Motor neuron (in vitro differentiated cells): ENCODE measurements around the gene SLC48A1. TPM values are rescaled to one million over a fixed set of nuclear protein-coding genes. Genes with fewer than 3 reads are reported as not detected.

Source experiments
- ATAC-seq, 8 experiments: fragments of 200-7000 bp; cut with Tn5 transposase; replicated peaks in 6 of 8; 2 replicates each; pipeline ENCODE4 v1.8.0; 2021; ENCODE audit warnings: mild to moderate bottlenecking in 8 of 8, moderate library complexity in 8 of 8
- H3K27ac ChIP-seq, 2 donors: fragments of 250-450 bp; sonication (Bioruptor Pico); 2 replicates each; pipeline ENCODE4 v1.9.0; 2021; ENCODE audit warnings: antibody characterized with exemption in 2 of 2, mild to moderate bottlenecking in 2 of 2, moderate library complexity in 1 of 2
- H3K4me1 ChIP-seq, 2 donors: fragments of 250-450 bp; sonication (Bioruptor Pico); replicated peaks in 1 of 2; 2 replicates each; pipeline ENCODE4 v1.6.1; 2021; ENCODE audit warnings: antibody characterized with exemption in 2 of 2, mild to moderate bottlenecking in 2 of 2, moderate library complexity in 1 of 2
- H3K4me3 ChIP-seq, 5 donors: fragments of 250-450 bp; sonication (Bioruptor Pico); 2 replicates each; pipeline ENCODE4 v1.9.0; 2021; ENCODE audit warnings: antibody characterized with exemption in 5 of 5, mild to moderate bottlenecking in 5 of 5, moderate library complexity in 4 of 5
- WGBS, 10 experiments: fragments of 450-650 bp; shearing (Covaris generic); methylation state at CpG; one replicate each; pipeline ENCODE4 v1.0.0; 2022; 5-methylcytosine and 5-hydroxymethylcytosine counted together
- in situ Hi-C, 9 experiments: fragments of 400-800 bp; cut with MboI; loops; one replicate each; pipeline ENCODE4 v1.15.0; 2021; ENCODE audit warnings: low sequenced_read_pairs in 9 of 9, low pct_unique_long_range_greater_than_20kb in 2 of 9; ENCODE audit not compliant: unreplicated experiment in 9 of 9
- total RNA-seq, 8 experiments: library from RNA; unstranded; fragments of 300-600 nt; gene quantifications; 2 replicates each; pipeline versions ENCODE4 v1.2.3 to v1.2.4, GENCODE V29; 2022

The SLC48A1 gene
- total RNA-seq, 8 experiments from 2014 or later, result 6.9 to 25.0 (median 10.6) TPM

DNA sequence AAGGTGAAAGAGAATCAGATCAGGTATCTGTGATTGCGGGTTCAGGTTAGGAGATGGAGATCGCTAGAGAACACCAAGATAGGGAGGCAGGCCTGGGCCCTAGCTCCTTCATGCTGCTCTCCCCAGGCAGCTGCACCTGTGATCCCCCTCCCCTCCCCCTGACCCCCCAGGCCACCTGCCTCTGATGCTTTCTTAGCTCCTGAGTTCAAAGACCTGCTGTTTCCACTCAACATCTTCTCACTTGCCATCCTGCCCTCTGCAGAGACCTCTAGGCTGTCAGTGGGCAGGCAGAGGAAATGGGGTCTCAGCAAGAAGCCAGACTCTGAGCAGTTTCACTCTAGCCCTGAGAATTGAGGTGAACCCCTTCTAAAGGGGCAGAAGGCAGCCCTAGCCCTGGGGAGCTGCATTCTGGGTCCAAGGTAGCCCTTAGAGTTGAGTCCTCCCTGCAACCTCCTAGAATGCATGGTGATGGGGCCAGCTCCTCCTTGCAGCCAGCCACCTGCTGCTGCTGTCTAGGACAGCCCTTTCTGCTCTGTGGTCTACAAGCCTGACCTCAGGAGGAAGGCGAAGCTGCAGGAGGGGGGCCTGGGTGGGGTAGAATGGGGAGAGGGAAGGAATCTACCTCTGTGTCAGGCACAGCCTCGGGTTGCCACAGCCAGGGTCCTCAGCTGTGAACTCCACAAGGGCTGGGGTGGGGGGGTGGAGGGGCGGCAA is 6.4 kb upstream of the SLC48A1 start:
- H3K27ac ChIP-seq, result no peak overlapping the region
- no peak for ATAC-seq
- H3K4me3 ChIP-seq, result no peak overlapping the region
- H3K4me1 ChIP-seq, result peaks cover 25 to 26% of the 10 kb centered on the region in 2 donors
- in situ Hi-C loops, result no loop called here
- WGBS, 10 experiments, result 80% methylated on average over 1 of the region's 5 CpGs; no CpG with 5 or more reads in 9 of the 10 experiments

DNA sequence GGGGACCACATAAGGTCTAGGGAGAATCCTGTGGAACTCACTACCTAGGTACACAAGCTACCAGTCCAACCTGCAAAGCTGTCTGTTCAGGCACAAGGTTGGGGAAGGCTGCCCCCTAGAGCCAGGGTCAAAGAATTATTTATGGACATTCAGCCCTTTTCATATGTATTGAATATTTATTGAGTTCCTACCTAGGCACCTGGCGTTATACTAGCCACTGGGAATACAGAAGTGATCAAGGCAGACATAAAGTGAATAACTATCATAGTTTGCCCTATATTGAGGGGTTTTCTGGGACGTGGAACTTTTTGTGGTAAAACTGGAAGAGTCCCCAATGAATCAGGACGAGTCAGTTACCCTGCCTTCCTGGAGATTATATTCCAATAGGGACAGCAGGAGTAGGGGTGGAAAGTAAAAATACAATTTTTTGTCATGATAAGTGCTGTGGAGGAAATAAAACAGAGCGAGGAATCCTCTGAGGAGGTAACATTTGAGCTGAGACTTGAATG is 5.8 kb upstream of the SLC48A1 start:
- ATAC-seq, result peak in 3 of 8 experiments; percentile 16 to 50 (median 44)
- Histone ChIP-seq H3K4me1 (peaks cover 25 to 26% of the 10 kb centered on the region in 2 donors), H3K27ac (no peak overlapping the region), H3K4me3 (no peak overlapping the region)
- in situ Hi-C loops, result no loop called here
- WGBS, 10 experiments, result 0 to 76% (median 50%) methylated on average over 1 to 3 of the region's 4 CpGs; no CpG with 5 or more reads in 2 of the 10 experiments

DNA sequence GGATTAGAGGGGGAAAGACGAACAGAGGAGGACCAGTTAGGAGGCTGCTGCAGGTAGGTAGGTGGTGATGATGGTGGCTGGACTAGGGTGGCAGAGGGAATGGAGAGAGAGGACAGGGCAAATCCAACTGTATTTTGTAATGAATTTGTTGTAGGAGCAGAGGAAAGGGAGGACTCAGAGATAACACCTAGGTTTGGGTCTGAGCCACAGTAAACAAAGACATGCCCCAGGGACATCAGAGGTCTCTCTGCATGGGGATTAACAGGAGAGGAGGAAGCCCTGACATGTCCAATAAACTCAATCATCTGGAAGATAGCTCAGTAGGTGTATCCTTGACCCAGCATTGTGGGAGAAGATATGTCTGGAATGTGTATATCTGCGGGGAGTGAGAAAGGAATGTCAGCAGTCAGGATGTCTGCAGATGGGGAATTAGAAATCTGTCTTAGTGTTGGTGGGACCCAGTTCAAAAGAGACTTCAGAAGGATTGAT is 4.7 kb upstream of the SLC48A1 start:
- peak in 2 of 8 experiments; percentile 4 to 16 for ATAC-seq

DNA sequence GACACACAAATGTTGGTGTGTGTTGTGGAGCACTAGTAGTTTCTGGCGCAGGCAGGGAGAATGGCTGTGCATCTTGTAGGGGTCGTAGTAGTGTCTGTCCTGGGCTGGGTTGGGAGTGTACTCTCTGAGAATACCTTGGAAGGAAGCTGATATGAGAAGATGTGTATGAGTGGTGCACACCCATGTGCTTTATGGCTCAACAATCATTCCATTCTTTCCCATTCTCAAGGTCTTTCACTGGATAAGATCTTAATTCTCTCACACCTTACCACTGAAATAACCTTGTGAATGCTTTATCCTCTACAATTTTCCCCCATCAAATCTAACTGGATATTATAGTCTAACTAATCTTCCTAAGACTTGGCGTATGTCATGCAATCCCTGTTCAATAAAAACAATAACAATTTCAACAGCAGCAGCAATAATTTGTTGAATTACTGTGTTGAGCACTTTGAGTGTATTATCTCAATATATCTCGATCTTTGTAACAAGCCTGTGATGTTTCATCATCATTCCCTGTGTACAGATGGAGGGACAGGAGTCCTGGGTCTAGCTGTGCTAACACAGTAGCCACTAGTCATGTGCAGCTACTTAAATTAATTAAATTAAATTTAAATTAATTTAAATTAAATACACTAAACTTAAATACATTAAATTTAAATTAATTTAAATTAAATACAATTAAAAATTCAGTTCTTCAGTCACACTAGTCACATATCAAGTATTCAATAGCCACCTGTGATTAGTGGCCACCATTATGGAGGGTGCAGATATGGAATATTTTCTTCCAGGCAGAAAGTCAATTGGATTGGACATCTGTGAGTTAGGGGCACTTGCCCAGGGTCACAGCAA is 3.6 kb upstream of the SLC48A1 start:
- H3K4me3 ChIP-seq, result peak overlapping the region in 1 of 5 donors; percentile 14
- H3K4me1 ChIP-seq, result peaks cover 16 to 22% of the 10 kb centered on the region in 2 donors
- peak in 3 of 8 experiments; percentile 18 to 48 (median 41) for ATAC-seq
- 70 to 100% (median 90%) methylated on average over 1 to 4 of the region's 4 CpGs; no CpG with 5 or more reads in 1 of the 10 experiments for WGBS, 10 experiments
- in situ Hi-C loops, result loop anchor here in 2 of 9 experiments (10.0 kb wide), 1 partner anchor 55 kb away; no protein-coding TSS in a partner anchor
- peak overlapping the region in 1 of 2 donors; percentile 1 for H3K27ac ChIP-seq

More for the DNA sequence above, 4.7 kb upstream of the SLC48A1 start:
- H3K4me1 ChIP-seq, result peaks cover 19% of the 10 kb centered on the region in 2 donors
- H3K27ac ChIP-seq, result no peak overlapping the region
- WGBS, 10 experiments, result 40 to 100% (median 70%) methylated on average over 1 to 2 of the region's 2 CpGs; no CpG with 5 or more reads in 1 of the 10 experiments
- in situ Hi-C loops, result no loop called here
- no peak overlapping the region for H3K4me3 ChIP-seq

DNA sequence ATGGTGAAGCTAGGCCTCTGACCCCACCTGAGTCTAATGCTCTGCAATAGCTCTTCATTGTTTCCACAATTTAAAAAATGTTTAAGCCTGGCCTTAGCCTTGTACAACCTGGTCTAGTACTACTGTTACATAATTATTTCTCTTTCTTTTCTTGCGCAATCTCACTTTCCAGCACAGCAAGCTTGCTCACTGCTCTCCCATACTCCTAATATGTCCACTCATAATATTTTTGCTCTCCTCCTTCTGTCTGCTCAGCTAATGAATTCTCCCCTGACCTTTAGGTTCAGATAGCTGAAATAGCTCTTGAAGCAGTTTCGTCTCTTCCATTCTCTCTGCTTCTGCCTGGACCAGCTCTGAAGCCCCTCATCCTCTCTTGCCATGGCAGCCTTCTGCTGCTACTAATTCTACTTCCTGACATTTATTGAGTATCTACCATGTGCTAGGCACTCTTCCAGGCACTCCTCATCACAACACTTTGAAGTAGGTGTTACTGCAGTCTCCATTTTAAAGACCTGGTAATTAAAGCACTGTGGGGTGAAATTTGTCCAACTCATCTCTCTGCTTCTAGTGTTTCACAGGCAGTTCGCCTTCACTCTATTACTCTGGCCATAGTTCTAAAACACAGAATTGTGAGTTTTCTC is 2.8 kb upstream of the SLC48A1 start:
- 62 to 100% (median 86%) methylated on average over 1 to 3 of the region's 3 CpGs; no CpG with 5 or more reads in 1 of the 10 experiments for WGBS, 10 experiments
- ATAC-seq, result peak in 1 of 8 experiments; percentile 9
- in situ Hi-C loops, result loop anchor here in 2 of 9 experiments (10.0 kb wide), 1 partner anchor 55 kb away; no protein-coding TSS in a partner anchor

DNA sequence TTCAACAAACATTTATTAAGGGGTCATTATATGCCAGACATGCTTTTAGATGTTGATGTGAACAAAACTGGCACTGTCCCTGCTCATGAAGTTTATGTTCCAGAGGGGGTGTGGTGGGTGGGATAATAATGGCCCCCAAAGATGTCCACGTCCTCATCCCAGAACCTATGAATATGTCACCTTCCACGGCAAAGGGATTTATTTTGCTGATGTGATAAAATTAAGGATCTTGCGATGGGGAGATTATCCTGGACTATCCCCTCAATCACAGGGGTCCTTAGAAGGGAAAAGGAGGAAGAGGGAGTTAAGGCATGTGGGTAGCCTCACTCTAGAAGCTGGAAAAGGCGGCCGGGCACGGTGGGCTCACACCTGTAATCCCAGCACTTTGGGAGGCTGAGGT is 1.7 kb upstream of the SLC48A1 start:
- peaks cover 16 to 22% of the 10 kb centered on the region in 2 donors for H3K4me1 ChIP-seq
- no peak overlapping the region for H3K27ac ChIP-seq
- WGBS, 10 experiments, result 60 to 89% (median 83%) methylated on average over 1 to 5 of the region's 6 CpGs; no CpG with 5 or more reads in 7 of the 10 experiments
- in situ Hi-C loops, result loop anchor here in 2 of 9 experiments (10.0 kb wide), 1 partner anchor 57 kb away; no protein-coding TSS in a partner anchor
- no peak overlapping the region for H3K4me3 ChIP-seq
- ATAC-seq, result no peak

More for the DNA sequence above, 2.8 kb upstream of the SLC48A1 start:
- Histone ChIP-seq H3K4me1 (peaks cover 16 to 22% of the 10 kb centered on the region in 2 donors), H3K4me3 (peak overlapping the region in 1 of 5 donors; percentile 14), H3K27ac (peak overlapping the region in 1 of 2 donors; percentile 1)

DNA sequence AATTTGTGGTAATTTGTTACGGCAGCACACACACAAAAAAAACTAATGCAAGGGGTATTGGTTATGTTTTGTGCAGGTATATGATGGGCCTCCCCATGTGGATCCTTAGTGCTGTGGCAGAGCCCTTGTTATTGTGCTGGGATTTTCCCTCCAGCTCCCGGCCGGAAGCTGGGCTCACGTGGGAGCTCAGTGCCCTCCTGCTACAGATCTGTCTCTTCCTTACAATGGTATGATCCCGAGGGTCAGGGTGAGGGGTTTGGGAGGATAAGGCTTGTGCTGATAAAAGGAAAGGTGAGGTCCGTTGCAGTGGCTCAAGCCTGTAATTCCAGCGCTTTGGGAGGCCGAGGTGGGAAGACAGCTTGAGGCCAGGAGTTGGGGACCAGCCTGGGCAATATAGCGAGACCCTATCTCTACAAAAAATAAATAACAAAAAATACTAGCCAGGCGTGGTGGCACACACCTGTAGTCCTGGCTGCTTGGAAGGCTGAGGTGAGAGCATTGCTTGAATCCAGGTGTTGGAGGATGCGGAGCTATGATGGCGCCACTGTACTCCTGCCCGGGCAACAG is 861 bp upstream of the SLC48A1 start:
- peaks cover 16 to 22% of the 10 kb centered on the region in 2 donors for H3K4me1 ChIP-seq
- ATAC-seq, result no peak
- H3K4me3 ChIP-seq, result no peak overlapping the region
- in situ Hi-C loops, result loop anchor here in 2 of 9 experiments (10.0 kb wide), 1 partner anchor 57 kb away; no protein-coding TSS in a partner anchor
- no peak overlapping the region for H3K27ac ChIP-seq
- WGBS, 10 experiments, result 67 to 100% (median 92%) methylated on average over 2 to 13 of the region's 13 CpGs; no CpG with 5 or more reads in 1 of the 10 experiments

DNA sequence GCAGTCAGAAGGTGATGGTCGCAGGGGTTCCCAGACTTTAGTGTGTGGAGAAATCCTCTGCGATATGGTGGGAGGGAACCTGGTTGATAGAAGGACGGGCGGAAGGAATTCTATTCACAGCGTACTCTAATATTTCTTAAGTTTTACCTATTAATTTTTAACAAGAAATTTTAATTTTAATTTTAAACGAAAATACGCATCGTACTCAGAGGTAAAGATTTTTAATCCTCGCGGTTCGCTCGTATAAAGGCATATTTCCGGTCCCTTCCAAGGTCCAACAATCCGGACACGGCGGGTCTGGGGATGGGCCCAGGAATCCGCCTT is 338 bp upstream of the SLC48A1 start:
- no peak for ATAC-seq
- H3K4me3 ChIP-seq, result peak overlapping the region; percentile 75 to 94 (median 83)
- H3K27ac ChIP-seq, result peak overlapping the region in 1 of 2 donors; percentile 50
- in situ Hi-C loops, result loop anchor here in 2 of 9 experiments (10.0 kb wide), 1 partner anchor 58 kb away; no protein-coding TSS in a partner anchor
- 0 to 63% (median 25%) methylated on average over 1 to 12 of the region's 17 CpGs; no CpG with 5 or more reads in 1 of the 10 experiments for WGBS, 10 experiments
- peaks cover 16 to 22% of the 10 kb centered on the region in 2 donors for H3K4me1 ChIP-seq

DNA sequence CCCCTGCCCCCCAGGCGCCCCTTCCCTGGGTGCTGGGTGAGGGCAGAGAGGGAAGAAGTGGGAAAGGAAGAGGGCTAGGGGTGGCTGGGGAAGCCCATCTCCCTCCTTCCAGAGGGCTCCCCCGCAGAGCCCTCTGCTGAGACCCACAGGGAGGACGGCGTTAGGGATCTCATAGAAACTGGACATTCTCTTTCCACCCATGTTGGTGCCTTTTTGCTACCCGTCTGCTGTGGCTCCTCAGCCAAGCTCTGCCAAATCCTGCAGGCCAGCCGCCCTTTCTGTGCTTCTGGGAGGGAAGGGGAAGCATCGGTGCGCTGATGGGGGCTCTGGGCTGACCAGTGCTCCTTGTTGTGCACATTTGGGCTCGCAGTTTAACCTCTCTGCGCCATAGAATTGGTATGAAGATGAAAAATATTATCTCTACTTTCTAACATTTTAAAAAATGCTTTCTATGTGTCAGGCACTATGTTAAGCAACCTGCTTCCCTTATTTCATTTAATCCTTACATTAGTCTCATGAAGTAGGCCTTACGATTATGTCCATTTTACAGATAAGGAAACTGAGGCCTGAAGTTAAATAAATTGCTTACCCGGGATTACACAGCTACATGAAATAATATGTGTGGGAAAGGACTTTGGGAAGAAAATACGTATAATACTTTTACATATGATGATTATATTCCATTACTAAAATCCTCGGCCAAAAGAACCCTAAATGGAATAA is 981 bp downstream of the SLC48A1 start:
- in situ Hi-C loops, result loop anchor here in 2 of 9 experiments (10.0 kb wide), 1 partner anchor 59 kb away; no protein-coding TSS in a partner anchor
- peak in 6 of 8 experiments; percentile 5 to 32 (median 20) for ATAC-seq
- peak overlapping the region; percentile 75 to 94 (median 83) for H3K4me3 ChIP-seq
- WGBS, 10 experiments, result 46 to 100% (median 90%) methylated on average over 1 to 8 of the region's 14 CpGs
- peaks cover 15 to 17% of the 10 kb centered on the region in 2 donors for H3K4me1 ChIP-seq
- H3K27ac ChIP-seq, result peak overlapping the region in 1 of 2 donors; percentile 50

DNA sequence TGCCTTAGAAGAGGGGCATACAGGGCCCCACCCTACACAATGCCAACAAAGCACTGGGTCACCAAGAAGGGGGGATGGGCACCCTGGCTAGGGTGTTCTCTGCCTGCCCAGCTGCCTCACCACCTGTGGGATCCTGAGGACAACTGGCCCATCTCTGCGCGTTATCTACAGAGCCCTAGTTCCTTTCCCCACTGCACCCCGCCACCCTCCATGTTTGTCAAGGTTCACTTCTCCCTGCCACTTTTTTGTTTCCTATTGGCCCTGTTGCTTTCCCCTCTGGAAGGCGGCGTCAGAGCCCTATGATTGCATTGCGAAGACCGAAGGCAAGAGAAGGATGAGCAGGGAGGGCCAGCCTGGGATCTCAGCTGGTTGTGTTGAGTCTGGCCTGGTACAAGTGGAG is 1.6 kb downstream of the SLC48A1 start:
- Histone ChIP-seq H3K4me1 (peaks cover 11% of the 10 kb centered on the region in 2 donors), H3K27ac (no peak overlapping the region), H3K4me3 (no peak overlapping the region)
- ATAC-seq, result no peak
- 82 to 100% (median 100%) methylated on average over 1 to 4 of the region's 7 CpGs; no CpG with 5 or more reads in 4 of the 10 experiments for WGBS, 10 experiments
- in situ Hi-C loops, result loop anchor here in 2 of 9 experiments (10.0 kb wide), 1 partner anchor 60 kb away; no protein-coding TSS in a partner anchor
